NCI-H2196 (cell line): ENCODE results near the gene GPRC5A.
A peak's percentile ranks its signal among the peaks of the same experiment; 100 is the strongest.
"Not testable (repeated sequence)": the region's sequence is repeated elsewhere in the genome, so short reads cannot be mapped to it uniquely, and the experiment has no call there.

ENCODE experiments used
- DNase-seq: peaks from one replicate; lab custom pipeline; 2025; ENCODE audit not compliant: unreplicated experiment; lab: John Stamatoyannopoulos, UW

GPRC5A gene, protein sequence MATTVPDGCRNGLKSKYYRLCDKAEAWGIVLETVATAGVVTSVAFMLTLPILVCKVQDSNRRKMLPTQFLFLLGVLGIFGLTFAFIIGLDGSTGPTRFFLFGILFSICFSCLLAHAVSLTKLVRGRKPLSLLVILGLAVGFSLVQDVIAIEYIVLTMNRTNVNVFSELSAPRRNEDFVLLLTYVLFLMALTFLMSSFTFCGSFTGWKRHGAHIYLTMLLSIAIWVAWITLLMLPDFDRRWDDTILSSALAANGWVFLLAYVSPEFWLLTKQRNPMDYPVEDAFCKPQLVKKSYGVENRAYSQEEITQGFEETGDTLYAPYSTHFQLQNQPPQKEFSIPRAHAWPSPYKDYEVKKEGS

DNA sequence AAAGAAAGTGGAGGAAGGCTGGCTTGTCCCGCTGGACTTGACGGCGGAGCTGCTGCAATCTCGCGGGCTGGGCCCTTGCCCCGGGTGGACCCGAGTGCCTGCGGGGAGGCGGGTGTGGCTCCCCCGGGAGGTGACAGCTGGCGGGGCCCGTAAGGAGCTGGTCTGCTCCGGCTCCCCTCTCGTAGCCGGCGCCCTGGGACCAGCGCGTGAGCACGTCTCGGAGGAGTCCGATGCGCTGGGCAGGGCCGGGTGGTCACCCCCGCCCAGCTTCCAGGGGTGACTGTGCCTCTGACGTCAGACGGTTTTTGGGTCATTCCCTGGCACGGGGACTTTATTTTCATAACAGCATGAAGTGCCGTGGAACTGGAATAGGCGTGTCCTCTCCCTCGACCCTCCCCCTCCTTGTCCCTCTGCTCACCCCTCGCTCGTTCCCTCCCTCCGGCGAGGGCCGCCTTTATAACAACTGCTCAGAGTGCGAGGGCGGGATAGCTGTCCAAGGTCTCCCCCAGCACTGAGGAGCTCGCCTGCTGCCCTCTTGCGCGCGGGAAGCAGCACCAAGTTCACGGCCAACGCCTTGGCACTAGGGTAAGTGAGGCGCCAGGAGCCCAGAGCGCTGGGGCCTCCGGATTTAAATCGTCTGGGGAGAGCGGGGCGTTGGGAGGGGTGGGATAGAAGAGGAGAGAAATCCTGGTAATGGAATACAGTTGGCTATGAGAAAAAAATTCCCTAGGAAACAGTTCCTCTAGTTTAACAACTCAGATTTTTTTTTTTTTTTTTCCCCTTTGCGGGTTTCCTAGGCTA lies at the start of gene GPRC5A:
Gene GPRC5A, plus strand, starts transcription at position 483 of the 801 bp plus-strand sequence. CDS start 16,688 bp downstream, outside the sequence.
- DNase-seq: peak; percentile 53

DNA sequence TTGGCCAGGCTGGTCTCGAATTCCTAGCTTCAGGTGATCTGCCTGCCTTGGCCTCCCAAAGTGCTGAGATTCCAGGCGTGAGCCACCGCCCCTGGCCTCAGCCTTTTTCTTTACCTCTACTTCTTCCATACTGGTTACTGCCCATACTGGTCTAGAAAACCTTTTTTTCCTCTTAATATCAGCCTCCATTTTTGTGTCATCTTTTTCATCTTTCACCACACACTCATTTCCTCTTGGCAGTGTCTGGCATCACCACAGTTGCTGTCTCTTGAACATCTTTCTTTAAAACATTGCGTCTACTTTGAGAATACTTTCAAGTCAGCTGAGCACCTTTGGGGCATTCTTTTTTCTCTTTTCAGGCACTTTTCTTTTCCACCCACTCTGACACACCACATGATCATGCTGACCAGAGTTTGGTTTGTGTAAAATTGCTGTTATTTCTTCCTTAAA lies 45.5 kb upstream of the GPRC5A start:
- no peak for DNase-seq

DNA sequence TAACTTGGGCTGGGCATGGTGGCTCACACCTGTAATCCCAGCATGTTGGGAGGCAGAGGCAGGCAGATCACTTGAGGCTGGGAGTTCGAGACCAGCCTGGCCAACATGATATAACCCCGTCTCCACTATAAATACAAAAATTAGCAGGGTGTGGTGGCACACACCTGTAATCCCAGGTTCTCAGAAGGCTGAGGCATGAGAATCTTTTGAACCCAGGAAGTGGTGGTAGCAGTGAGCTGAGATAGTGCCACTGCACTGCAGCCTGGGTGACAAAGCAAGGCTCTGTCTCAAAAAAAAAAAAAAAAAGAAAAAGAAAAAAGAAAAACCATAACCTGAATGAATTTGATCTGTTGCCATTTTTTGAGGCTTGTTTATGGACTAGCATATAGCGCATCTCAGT lies 44.6 kb upstream of the GPRC5A start:
- not testable (repeated sequence) for DNase-seq

DNA sequence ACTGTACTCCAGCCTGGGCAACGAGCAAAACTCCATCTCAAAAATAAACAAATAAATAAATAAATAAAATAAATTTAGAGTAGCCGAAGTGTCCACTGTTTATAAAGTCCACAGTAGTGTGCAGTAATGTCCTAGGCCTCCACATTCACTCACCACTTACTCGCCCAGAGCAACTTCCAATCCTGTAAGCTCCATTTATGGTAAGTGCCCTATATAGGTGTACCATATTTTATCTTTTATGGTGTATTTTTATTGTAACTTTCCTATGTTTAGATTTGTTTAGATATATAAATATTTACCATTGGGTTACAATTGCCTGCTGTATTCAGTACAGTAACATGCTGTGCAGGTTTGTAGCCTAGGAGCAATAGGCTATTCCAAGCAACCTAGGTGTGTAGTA lies 37.9 kb upstream of the GPRC5A start:
- DNase-seq: no peak

DNA sequence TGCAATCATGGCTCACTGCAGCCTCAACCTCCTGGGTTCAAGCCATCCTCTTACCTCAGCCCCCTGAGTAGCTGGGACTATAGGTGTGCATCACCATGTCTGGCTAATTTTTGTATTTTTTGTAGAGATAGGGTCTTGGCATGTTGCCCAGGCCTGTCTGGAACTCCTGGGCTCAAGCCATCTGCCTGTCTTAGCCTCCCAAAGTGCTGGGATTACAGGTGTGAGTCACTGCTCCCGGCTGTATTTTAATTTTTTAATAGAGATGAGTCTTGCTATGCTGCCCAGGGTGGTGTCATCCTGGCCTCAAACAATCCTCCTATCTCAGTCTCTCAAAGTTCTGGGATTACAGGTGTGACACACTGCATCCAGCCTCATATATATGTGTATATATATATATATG lies 31.7 kb upstream of the GPRC5A start:
- DNase-seq: no peak

DNA sequence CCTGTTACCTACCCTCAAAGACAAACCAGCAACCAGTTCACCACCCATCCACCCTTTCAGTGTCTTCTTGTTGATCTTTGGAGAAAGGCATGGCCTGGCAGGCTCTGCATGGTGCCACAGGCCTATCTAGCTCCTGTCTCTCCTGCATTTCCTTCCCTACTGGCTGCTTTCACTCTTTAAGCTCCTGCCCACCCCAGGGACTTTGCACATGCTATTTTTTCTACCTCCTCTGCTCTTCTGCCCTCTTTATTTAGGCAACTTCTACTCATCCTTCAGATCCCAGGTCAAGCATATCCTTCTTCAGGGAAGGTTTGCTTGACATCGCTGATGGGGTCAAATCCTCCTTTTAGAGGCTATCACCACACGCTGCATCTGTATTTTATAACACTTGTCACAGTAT lies 27.1 kb upstream of the GPRC5A start:
- DNase-seq: no peak

DNA sequence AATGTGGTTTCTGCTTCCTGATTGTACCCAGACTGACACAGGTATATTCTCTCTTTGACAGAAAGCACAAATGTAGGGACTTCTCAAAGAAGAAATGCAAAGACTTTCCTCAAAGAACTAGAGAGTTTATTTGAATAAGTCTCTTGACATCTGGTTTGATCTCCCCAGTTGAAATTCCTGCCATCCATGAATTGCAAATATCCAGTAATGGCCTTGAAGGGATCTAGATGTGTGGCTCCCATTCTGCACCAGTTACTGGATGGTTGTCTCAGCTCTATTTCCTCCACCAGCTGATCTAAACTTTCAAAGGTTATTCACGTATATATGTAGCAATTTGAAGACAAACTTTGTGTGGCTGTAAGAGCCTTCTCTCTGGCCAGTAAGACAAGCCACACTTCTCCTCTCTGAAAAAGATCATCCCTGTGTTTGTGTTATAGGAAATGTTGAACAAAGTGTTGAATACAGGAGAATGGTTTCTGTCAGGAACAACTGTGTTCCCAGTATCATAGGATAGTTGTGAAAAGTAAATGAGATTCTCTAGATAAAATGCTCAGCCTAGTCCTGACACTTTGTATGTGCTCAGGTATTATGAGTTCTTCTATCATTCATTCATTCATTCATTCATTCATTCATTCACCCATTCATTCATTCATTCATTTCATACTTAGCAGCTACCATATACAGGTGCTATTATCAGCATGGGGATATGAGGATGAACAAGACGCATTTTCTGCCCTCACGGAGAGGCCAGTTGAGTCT lies 22.7 kb upstream of the GPRC5A start:
- no peak for DNase-seq

DNA sequence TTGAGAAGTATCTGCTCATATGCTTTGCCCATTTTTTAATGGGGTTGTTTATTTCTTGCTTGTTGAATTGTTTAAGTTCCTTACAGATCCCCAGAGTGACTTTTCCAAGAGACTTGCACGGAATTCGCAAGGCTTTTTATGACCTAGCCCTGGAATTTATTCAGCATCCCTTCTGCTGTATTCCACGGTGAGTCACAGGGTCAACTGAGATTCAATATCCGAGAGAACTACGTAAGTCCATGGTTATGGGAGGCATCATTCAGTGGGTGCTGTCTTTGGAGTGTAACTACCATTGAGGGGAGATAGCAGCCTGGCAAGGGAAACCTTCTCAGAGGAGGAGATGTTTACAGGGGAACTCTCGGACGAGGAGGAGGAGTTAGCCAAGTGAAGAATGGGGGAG lies 20.9 kb upstream of the GPRC5A start:
- no peak for DNase-seq

DNA sequence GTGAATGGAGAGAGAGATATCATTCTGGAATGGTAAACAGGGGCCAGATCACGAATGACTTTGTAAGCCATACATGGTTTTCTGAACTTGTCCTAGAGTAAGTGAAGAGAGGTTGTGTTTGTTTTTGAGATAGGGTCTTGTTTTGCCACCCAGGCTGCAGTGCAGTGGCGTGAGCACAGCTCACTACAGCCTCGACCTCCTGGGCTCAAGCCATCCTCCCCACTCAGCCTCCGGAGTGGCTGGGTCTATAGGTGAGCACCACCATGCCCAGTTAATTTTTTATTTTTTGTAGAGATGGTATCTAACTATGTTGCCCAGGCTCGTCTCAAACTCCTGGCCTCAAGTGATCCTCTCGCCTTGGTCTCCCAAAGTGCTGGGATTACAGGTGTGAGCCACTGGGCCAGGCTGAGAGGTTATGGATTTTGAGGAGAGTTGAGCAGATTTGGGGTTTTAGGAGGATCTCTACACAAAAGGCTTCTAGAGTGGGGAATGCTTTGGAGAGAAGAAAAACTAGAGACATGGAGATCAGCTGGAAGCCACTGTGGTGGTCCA lies 19.7 kb upstream of the GPRC5A start:
- DNase-seq: no peak

DNA sequence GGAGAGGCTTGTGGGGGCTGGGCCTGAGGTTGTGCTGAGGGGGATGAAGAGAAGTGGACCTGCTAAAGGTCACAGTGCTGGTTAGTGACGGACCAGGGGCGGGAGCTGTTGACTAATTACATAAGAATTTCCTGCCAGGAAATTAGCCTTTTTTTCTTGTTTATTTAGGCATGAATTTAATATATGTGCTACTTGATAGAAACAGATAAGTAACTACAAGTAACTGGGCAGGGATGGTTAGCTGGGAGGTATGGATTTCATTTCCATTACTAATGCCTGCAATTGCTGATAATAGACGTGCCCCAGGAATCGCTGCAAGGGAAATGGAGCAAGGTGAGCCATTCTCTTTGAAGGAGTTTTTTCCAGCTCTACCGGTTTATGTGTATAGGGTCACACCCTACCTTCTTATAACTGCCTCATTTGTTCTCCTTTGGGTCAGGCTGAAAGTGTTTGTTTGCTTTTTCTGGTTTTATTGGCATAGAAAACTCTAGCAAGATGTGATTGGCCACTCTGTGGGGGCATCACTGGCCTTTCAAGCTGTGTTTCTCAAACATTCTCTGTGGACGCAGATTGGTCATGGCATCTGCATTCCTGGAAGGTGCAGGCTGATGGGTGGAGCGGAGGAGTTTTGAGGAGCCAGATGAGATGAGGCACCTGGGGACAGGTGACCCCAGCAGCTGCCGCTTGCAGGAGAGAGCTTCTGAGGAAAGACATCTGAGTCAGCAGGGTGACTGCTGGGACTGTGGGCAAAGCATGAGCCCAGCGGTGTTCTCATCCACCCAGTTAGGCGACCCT lies 19.0 kb upstream of the GPRC5A start:
- peak; percentile 23 for DNase-seq

DNA sequence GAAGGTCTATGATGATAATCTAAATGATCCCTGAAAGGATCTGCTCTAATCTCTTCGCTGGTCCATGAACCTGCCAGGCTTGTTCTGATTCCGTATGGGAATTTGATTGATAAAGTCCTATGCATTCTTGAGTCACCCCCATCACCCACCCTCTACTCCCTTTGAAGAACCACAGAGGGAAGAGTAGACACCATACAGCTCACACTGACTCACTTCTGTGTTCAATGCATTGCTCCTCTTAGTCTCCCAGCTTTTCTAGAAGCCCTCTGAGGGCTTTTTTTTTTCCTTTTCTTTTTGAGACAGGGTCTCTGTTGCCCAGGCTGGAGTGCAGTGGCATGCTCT lies 18.5 kb upstream of the GPRC5A start:
- DNase-seq: no peak

DNA sequence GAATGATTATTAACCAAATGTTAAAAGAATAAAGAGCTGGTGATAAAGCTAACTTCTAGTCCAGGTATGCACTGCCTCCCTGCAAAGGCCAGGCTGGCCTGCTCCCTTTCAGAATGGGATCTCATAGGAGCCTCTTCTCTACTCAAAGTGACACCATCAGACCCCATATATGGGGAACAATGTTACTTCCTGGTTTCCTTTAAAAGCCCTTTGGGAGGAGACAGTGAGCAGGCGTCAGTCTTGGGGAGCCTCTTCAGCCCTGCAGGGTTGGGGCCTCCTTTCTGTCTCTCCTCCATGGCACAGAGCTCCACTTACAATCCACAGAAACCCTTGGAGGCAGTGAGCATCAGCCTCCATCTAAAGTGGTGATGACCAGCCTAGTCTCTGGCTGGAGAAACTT lies 17.3 kb upstream of the GPRC5A start:
- DNase-seq: no peak

DNA sequence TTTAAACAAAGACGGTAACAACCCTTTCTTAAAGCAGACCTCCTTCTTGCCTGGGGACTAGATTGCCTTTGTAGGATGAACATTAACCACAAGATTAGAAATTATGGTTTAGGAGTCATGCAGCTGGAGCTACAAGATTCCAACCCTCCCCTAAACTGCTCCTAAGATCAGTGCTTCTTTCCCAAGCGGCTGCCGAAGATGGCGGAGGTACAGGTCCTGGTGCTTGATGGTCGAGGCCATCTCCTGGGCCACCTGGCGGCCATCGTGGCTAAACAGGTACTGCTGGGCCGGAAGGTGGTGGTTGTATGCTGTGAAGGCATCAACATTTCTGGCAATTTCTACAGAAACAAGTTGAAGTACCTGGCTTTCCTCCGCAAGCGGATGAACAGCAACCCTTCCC lies 16.1 kb upstream of the GPRC5A start:
- DNase-seq: not testable (repeated sequence)

DNA sequence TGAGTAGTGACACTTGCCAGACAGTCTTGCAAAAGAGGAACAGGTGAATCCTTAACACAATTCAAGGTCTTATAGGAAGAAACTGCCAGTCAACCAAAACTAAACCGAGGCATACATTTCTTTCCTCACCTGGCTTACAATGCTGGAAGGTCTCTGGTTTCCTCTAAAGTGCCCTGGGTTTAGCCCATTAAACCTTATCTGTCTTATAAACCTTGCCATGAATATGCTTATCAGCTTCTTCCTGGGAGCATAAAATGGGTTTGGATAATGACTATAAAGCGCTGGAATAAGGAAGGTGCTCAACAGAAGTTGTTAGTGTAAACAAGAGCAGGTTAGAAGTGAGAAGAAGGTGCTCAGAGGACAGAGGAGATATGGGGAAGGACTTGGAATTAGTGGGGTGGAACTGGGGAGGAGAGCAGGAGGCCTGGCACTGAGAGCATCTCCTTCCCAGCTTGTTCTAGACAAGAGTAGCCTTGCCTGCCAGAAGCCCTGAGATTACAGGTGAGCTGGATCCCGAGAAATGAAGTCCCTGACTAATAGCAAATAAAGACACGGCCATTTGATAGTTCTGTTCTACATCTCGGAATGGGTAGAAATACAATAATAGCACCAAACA lies 14.1 kb upstream of the GPRC5A start:
- no peak for DNase-seq

DNA sequence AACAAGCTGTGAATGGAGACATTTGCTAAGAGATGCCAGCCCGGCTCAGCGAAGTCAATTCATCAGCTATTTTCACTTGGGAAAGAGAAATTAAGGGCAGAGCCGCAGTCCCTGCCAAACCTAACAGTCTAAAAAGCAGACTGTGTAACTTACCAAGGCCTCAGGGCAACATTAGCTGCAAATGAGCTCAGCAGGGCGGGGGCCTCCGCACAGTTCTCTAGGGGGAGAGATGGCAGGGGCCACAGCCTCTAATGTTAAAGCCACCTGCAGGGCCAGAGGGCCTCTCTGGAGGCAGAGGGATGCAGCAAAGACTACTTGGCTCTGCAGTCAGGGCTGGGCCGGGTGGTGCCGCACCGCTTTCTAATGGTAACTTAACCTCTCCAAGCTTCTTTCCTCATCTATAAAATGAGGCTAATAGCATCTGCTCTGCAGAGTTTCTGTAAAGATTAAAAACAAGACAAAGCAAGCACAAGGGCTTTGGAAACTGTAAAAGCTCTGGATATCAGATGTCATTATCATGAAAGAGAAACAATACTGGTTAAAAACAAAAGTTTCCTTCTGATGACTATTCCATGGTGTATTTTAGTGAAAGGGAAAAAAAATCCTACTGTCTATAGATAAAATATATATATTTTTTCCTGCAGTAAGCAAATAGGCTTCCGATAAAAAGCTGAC lies 13.4 kb upstream of the GPRC5A start:
- DNase-seq: no peak

DNA sequence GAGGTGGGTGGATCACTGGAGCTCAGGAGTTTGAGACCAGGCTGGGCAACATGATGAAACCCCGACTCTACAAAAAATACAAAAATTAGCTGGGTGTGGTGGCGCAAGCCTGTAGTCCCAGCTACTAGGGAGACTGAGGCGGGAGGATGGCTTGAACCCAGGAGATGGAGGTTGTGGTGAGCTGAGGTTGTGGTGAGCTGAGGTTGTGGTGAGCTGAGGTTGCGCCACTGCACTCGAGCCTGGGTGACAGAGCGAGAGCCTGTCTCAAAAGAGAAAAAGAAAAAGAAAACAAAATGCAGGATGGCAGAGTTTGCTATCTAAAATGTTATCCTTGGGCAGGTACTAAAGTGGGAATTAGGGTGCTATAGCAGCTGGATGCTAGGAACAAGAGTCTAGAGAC lies 10.8 kb upstream of the GPRC5A start:
- no peak for DNase-seq

DNA sequence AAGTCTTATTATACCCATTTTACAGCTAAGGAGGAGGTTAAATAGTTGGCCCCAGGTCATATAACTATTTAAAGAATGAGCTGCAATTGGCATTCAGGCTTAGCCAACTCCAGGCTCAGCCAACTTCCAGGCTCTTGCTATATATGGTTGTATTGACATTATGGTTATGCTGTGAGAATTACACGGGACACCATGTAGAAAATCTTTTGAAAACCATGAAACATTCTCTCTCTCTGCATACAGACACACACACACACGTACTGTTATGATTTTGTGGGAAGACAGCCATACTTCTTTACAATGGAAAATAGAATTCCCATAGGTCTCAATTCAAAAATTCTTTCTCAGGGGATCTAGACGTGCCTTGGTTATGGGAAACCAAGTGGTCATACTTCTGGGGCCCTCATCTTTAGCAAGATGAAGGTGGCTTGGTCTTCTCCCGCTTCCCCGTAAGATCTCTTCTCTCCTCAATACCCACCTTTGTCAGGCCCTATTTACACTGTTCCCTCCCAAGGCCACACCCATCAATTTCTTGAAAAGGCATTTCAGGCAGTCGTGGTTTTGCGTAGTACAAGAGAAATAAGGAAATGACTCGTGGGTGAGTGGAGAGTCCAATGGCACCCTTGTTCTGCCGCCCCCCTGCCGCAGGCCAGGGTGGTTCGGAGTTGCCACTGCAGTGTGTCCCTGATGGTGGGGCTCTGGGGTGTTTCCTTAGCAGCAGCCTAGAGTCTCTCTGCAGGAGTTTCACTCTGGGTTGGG lies 10.0 kb upstream of the GPRC5A start:
- DNase-seq: no peak

DNA sequence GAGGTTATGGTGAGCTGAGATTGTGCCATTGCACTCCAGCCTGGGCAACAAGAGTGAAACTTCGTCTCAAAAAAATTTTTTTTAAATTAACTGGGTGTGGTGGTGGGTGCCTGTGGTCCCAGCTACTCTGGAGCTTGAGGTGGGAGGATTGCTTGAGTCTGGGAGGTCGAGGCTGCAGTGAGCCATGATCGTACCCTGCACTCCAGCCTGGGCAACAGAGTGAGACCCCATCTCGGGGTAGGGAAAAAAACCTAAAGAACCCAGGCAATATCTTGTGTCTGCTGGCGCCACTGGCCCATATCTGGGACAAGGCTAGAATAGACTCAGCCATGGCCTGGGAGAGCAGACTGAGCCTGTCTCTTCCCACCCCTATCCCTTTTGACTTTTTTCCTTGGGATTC lies 9.1 kb upstream of the GPRC5A start:
- no peak for DNase-seq
